Stimulated activated naive CD8-positive, alpha-beta T cell treated with anti-CD3 and anti-CD28 coated beads, Interleukin-15, Interleukin-2, amounts not matched to agents 100 U/mL and 50 U/mL, for 24 hours (primary cell): ENCODE results near the gene DPH6.
"Not testable (repeated sequence)": the region's sequence is repeated elsewhere in the genome, so short reads cannot be mapped to it uniquely, and the experiment has no call there.

Experiments
- ATAC-seq: fragments of 150-1000 bp; cut with Tn5 transposase; one replicate; pipeline ENCODE4 v1.10.0; 2021
- DNase-seq: peaks from one replicate; pipeline ENCODE4 v3.0.0; 2021

The DPH6 gene

DNA sequence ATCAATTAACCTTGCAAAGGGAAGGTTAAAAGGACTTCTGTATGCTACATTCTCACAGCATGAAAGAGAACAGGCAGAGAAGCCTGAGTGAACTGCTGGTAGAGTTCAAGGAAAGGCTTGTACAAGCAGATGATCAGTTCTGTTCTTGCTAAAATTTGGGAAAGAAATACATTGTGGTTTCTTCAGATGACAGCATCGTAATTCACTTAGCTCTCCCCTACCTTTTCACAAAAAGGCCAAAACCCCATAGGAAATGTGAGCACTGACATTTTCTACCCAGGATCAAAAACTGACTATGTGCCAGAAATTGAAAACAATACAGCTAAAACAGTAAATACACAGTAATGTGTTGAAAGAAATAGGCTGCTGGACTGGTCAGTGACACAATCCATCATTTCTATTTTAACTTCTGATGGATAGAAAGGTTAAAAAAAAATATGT, 216.4 kb downstream of the DPH6 start:
- no peak for DNase-seq
- no peak for ATAC-seq

DNA sequence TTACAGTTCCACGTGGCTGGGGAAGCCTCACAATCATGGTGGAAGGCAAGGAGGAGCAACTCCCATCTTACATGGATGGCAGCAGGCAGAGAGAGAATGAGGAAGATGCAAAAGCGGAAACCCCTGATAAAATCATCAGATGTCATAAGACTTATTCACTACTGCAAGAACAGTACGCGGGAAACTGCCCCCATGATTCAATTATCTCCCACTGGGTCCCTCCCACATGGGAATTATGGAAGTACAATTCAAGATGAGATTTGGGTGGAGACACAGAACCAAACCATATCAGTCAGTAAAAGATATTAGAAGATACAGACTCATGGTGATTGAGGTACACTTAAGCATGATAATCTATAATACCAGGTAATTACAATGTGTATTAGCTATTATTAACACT, 217.1 kb downstream of the DPH6 start:
- not testable (repeated sequence) for DNase-seq, ATAC-seq

DNA sequence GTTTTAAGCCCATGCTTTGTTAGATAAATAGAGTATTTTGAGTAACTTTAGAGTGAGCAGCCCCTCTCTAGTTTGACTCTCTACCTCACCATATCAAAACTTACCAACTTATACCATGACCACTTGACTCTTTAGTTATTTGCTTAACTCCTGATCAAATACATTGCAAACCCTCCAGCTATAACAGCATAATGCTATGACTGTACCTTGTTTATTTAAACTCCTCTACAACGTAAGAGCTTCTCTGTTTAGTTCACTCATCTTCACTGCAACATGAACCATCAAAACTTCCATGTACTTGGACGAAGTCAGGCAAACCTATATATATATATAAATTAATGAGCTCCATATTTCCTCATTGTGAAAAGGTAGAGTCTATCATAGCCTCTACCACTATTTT, 218.2 kb downstream of the DPH6 start:
- no peak for ATAC-seq

DNA sequence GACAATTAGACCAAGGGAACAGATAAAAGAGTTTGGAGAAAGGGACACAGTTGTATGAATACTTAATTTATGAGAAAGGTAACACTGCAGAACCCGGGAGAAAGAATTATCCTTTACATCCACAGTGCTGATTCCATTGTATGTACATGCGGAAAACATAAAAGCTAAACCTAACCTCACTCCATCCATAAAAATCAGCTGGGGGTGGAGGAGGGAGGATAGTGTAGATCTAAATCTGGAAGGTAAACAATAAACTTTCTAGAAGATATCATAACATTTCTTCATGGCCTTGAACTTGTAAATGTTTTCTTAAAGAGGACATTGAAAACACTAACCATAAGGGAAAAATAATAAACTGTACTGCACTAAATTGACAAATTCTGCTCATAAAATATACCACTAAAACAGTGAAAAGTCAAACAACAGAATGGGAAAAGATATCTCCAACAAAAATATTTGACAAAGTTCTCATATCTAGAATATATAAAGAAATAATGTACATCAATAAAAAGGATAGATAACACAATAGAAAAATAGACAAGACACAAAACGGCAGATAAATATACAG, 220.5 kb downstream of the DPH6 start:
- ATAC-seq (no peak), DNase-seq (no peak)

More for the DNA sequence above, 218.2 kb downstream of the DPH6 start:
- no peak for DNase-seq

DNA sequence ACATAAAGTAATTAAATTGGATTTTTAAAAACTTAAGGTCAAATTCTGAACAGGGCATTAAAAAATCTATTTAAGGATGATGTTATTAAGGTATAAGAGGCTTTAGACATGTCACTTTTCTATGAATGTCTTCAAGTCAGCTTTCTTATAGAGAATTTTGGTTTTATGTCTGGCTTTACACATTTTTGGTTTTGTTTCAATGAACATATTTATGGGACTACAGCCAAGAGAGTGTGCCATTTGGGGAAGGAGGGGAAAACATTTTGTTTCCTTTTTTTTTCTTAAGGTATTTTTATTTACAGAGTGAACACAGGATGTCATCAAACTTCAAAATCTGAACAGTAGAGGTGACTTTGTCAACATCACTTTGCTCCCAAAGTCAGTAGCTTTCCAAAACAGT, 222.8 kb downstream of the DPH6 start:
- no peak for ATAC-seq

DNA sequence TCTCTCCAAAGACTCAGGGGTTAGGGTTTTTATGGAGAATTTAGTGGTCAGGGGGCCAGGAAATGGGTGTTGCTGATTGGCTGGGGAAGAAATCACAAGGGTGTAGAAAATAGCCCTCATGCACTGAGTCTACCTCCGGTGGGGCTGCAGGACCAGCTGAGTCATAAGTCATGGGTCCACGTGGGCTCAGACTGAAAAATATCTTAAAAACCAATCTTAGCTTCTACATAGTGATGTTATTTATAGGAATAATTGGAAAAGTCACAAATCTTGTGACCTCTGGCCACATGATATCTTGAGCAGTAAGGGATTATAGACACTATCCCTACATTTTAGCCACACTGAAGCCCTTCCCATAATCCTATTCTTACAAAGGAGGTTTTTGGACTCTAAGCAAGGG, 224.0 kb downstream of the DPH6 start:
- DNase-seq (no peak), ATAC-seq (no peak)

More for the DNA sequence above, 222.8 kb downstream of the DPH6 start:
- DNase-seq, result no peak

DNA sequence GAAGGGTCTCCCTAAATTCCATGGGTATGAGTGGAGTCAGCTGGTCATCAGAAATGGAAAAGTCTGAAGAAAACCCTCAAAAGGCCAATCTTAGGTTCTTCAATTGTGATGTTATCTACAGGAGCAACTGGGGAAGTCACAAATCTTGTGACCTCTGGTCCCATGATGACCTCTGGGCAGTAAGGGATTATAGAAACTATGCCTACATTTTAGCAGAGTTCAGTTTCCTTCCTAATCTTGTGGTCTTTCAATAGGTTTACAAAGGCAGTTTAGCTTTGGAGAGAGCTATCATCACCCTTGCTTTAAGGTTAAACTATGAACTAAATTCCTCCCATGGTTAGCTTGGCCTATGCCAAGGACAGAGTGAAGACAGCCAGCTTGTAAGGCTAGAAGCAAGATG, 225.1 kb downstream of the DPH6 start:
- DNase-seq (no peak), ATAC-seq (no peak)
